Tibial nerve (tissue), 4 donors: Measurements from ENCODE around the gene DPH2. TPM values are rescaled to one million over a fixed set of nuclear protein-coding genes. Genes with fewer than 3 reads are reported as not detected.

Experiments
- DNase-seq, 2 donors: peaks; one replicate each; pipeline ENCODE4 v3.0.0-alpha.2; 2019; ENCODE audit warnings: low spot score in 2 of 2
- H3K27ac ChIP-seq, 4 donors: fragments of 200-600 bp; sonication (generic) in 3 of 4; one replicate each; pipeline ENCODE4 v1.5.1; 2017 to 2019; ENCODE audit warnings: mild to moderate bottlenecking in 1 of 4
- H3K27me3 ChIP-seq, 2 donors: fragments of 200-600 bp; sonication (generic) in 1 of 2; one replicate each; pipeline versions ENCODE4 v1.5.1 to v1.6.0; 2017 to 2019
- H3K36me3 ChIP-seq, 3 donors: fragments of 200-600 bp; sonication (generic); one replicate each; pipeline ENCODE4 v1.5.1; 2018 to 2019
- H3K4me1 ChIP-seq, 4 donors: fragments of 200-600 bp; sonication (generic) in 3 of 4; one replicate each; pipeline ENCODE4 v1.5.1; 2017 to 2019
- H3K4me3 ChIP-seq, 4 donors: fragments of 200-600 bp; sonication (generic) in 3 of 4; one replicate each; pipeline ENCODE4 v1.5.1; 2017 to 2019; ENCODE audit warnings: mild to moderate bottlenecking in 1 of 4, moderate library complexity in 1 of 4
- H3K9me3 ChIP-seq, 4 donors: fragments of 200-600 bp; sonication (generic) in 3 of 4; one replicate each; pipeline ENCODE4 v1.5.1; 2017 to 2019
- EP300 ChIP-seq, 2 donors: sonication (generic); formaldehyde crosslinking; IDR thresholded peaks; one replicate each; pipeline ENCODE4 v1.6.1; 2017; ENCODE audit warnings: antibody characterized with exemption in 2 of 2, mild to moderate bottlenecking in 1 of 2
- POLR2A ChIP-seq, 2 donors: fragments of 450-650 bp; IDR thresholded peaks; one replicate each; pipeline ENCODE4 v1.6.1; 2017; ENCODE audit warnings: antibody characterized with exemption in 2 of 2, mild to moderate bottlenecking in 2 of 2, moderate library complexity in 2 of 2
- WGBS, 2 donors: methylation state at CpG; one replicate each; pipeline ENCODE4 v1.1.5; 2018; 5-methylcytosine and 5-hydroxymethylcytosine counted together
- total RNA-seq, 4 donors: library from RNA; depleted of rRNA; stranded (reverse); fragments of >200 nt; gene quantifications; one replicate each; pipeline ENCODE4 v1.1.0, GENCODE V29; 2016
- TF ChIP-seq, protein P1 (sequence below), 5 experiments: fragments of 200-600 bp in 3 of 5; fragments of 450-650 bp in 2 of 5; sonication (generic) in 3 of 5; IDR thresholded peaks; one replicate each; pipeline ENCODE4 v1.5.1; 2016 to 2019; ENCODE audit warnings: antibody characterized with exemption in 5 of 5, mild to moderate bottlenecking in 3 of 5, moderate library complexity in 2 of 5

Gene DPH2
- total RNA-seq, 4 donors from 2014 or later = 25.7 to 41.7 (median 31.9) TPM

- no peak for DNase-seq
- TF ChIP-seq EP300 (IDR thresholded peaks at IDR 0.05) = no peak
- Histone ChIP-seq H3K27ac (peak overlapping the region in 1 of 4 donors; percentile 18), H3K4me3 (no peak overlapping the region), H3K27me3 (no peaks in the 10 kb centered on the region), H3K4me1 (peaks cover 0 to 7% (median 0%) of the 10 kb centered on the region in 4 donors), H3K36me3 (peaks cover 0 to 93% (median under 1%) of the 10 kb centered on the region in 3 donors), H3K9me3 (no peaks in the 10 kb centered on the region)
- WGBS, 2 donors = 88 to 96% methylated on average over 2 to 3 of the region's 3 CpGs
These were observed 6.8 kb upstream of the DPH2 start for GRCh38 chr1:43963006-43963405.

- H3K27me3 ChIP-seq = no peaks in the 10 kb centered on the region
- DNase-seq = no peak
- H3K36me3 ChIP-seq = peaks cover 0 to 84% (median 0%) of the 10 kb centered on the region in 3 donors
- H3K9me3 ChIP-seq = no peaks in the 10 kb centered on the region
- WGBS, 2 donors = 67 to 73% methylated on average over 5 of the region's 5 CpGs
- TF ChIP-seq, protein P1, sequence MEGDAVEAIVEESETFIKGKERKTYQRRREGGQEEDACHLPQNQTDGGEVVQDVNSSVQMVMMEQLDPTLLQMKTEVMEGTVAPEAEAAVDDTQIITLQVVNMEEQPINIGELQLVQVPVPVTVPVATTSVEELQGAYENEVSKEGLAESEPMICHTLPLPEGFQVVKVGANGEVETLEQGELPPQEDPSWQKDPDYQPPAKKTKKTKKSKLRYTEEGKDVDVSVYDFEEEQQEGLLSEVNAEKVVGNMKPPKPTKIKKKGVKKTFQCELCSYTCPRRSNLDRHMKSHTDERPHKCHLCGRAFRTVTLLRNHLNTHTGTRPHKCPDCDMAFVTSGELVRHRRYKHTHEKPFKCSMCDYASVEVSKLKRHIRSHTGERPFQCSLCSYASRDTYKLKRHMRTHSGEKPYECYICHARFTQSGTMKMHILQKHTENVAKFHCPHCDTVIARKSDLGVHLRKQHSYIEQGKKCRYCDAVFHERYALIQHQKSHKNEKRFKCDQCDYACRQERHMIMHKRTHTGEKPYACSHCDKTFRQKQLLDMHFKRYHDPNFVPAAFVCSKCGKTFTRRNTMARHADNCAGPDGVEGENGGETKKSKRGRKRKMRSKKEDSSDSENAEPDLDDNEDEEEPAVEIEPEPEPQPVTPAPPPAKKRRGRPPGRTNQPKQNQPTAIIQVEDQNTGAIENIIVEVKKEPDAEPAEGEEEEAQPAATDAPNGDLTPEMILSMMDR (IDR thresholded peaks at IDR 0.05) = no peak
- TF ChIP-seq EP300 (IDR thresholded peaks at IDR 0.05) (no peak), POLR2A (IDR thresholded peaks at IDR 0.05) (no peak)
- no peak overlapping the region for H3K27ac ChIP-seq
- no peak overlapping the region for H3K4me3 ChIP-seq
- H3K4me1 ChIP-seq = no peaks in the 10 kb centered on the region
These were observed 5.9 kb upstream of the DPH2 start for GRCh38 chr1:43963890-43964289.

GRCh38 chr1:43965316-43965715, 4.5 kb upstream of the DPH2 start:
- WGBS, 2 donors = 94 to 97% methylated on average over 3 of the region's 3 CpGs
- TF ChIP-seq EP300 (IDR thresholded peaks at IDR 0.05) (no peak), POLR2A (IDR thresholded peaks at IDR 0.05) (no peak)
- TF ChIP-seq, protein P1 (IDR thresholded peaks at IDR 0.05) = no peak
- H3K4me1 ChIP-seq = peaks cover 0 to 8% (median 1%) of the 10 kb centered on the region in 4 donors
- H3K36me3 ChIP-seq = peaks cover 0 to 70% (median 0%) of the 10 kb centered on the region in 3 donors
- no peak overlapping the region for H3K27ac ChIP-seq
- H3K4me3 ChIP-seq = no peak overlapping the region
- no peaks in the 10 kb centered on the region for H3K27me3 ChIP-seq
- DNase-seq = no peak
- H3K9me3 ChIP-seq = no peaks in the 10 kb centered on the region

DNA sequence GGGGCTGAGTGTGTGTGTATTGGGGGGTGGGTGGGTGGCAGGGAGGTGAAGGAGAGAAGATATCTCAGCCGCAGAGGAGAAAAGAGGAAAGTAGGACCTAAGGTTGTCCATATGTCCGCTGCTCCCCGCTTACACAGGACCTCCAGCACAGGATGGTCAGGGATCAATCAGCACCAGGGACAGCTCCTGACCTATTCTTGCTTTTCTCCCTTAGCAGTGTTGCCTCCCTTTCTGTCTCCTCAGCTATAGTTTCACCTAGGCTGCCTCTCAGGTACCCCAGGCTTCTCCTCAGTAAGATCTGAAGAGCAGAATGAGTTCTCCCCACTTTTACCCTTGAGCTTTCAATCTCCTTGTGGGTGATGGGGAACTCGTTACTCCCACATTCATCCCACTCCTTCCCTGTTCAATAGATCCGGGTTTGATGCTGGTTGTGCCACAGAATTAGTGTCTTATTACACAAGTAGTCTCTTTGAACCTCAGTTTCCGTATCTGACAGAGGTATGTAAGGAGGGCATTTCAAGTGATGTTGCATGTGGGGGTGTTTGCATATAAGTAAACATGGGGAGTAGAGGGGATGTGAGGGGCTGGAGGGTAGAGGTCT, 1.4 kb upstream of the DPH2 start:
- H3K4me1 ChIP-seq = peaks cover 3 to 23% (median 8%) of the 10 kb centered on the region in 4 donors
- peaks cover 0 to 59% (median 0%) of the 10 kb centered on the region in 3 donors for H3K36me3 ChIP-seq
- DNase-seq = no peak
- no peak overlapping the region for H3K27ac ChIP-seq
- 86% methylated on average over 6 of the region's 6 CpGs for WGBS, 2 donors
- TF ChIP-seq EP300 (IDR thresholded peaks at IDR 0.05) = no peak
- no peak for TF ChIP-seq POLR2A (IDR thresholded peaks at IDR 0.05)
- TF ChIP-seq, protein P1 (IDR thresholded peaks at IDR 0.05) = no peak
- H3K27me3 ChIP-seq = no peaks in the 10 kb centered on the region
- H3K4me3 ChIP-seq = no peak overlapping the region
- no peaks in the 10 kb centered on the region for H3K9me3 ChIP-seq

DNA sequence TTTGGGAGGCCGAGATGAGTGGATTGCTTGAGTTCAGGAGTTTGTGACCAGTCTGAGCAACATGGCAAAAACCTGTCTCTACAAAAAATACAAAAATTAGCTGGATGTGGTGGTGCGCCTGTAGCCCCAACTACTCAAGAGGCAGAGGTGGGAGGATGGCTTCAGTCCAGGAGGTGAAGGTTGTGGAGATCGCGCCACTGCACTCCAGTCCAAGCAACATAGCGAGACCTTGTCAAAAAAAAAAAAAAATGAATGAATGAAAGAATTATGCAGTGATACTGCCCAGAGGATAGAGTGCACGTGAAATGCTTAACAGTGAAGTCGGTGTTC, 429 bp upstream of the DPH2 start:
- DNase-seq = no peak
- no peak for TF ChIP-seq EP300 (IDR thresholded peaks at IDR 0.05)
- no peak for TF ChIP-seq POLR2A (IDR thresholded peaks at IDR 0.05)
- TF ChIP-seq, protein P1 (IDR thresholded peaks at IDR 0.05) = no peak
- H3K4me1 ChIP-seq = peaks cover 3 to 29% (median 10%) of the 10 kb centered on the region in 4 donors
- H3K27ac ChIP-seq = no peak overlapping the region
- peak overlapping the region in 3 of 4 donors; percentile 71 to 88 (median 88) for H3K4me3 ChIP-seq
- WGBS, 2 donors = 56 to 59% methylated on average over 7 of the region's 7 CpGs
- peaks cover 0 to 50% (median 0%) of the 10 kb centered on the region in 3 donors for H3K36me3 ChIP-seq
- no peaks in the 10 kb centered on the region for H3K27me3 ChIP-seq
- no peaks in the 10 kb centered on the region for H3K9me3 ChIP-seq
